CD14-positive monocyte (primary cell): Measurements from ENCODE around the gene RFNG. TPM values are rescaled to one million over a fixed set of nuclear protein-coding genes. Genes with fewer than 3 reads are reported as not detected.

ENCODE experiments used
- DNase-seq, 3 donors: peaks; one replicate each; pipeline ENCODE4 v3.0.0-alpha.2; 2011 to 2022
- H2AFZ ChIP-seq: 2 replicates; pipeline ENCODE4 v1.6.0; 2012; ENCODE audit warnings: mild to moderate bottlenecking, low read depth, low read length, inconsistent platforms; ENCODE audit not compliant: insufficient read depth, poor library complexity, severe bottlenecking
- H3K27ac ChIP-seq, 2 donors: 1 replicate in 1 of 2; 2 replicates in 1 of 2; pipeline ENCODE4 v1.5.1; 2012 to 2013; ENCODE audit warnings: low read length in 2 of 2, control low read depth in 1 of 2, inconsistent platforms in 1 of 2, low read depth in 1 of 2, mild to moderate bottlenecking in 1 of 2
- H3K27me3 ChIP-seq, 2 donors: one replicate each; pipeline versions ENCODE4 v1.6.0 to v1.6.1; 2011 to 2013; ENCODE audit warnings: low read length in 2 of 2; ENCODE audit not compliant: control insufficient read depth in 2 of 2, insufficient read depth in 2 of 2
- H3K36me3 ChIP-seq, 2 donors: replicated peaks in 1 of 2; 1 replicate in 1 of 2; 2 replicates in 1 of 2; pipeline versions ENCODE4 v1.5.1 to v1.6.1; 2012 to 2013; ENCODE audit warnings: low read length in 2 of 2, control low read depth in 1 of 2, inconsistent platforms in 1 of 2, mild to moderate bottlenecking in 1 of 2; ENCODE audit not compliant: insufficient read depth in 2 of 2, control insufficient read depth in 1 of 2
- H3K4me1 ChIP-seq, 2 donors: 1 replicate in 1 of 2; 2 replicates in 1 of 2; pipeline versions ENCODE4 v1.5.1 to v1.6.1; 2012 to 2013; ENCODE audit warnings: low read length in 2 of 2, control low read depth in 1 of 2, inconsistent platforms in 1 of 2, mild to moderate bottlenecking in 1 of 2, moderate library complexity in 1 of 2; ENCODE audit not compliant: insufficient read depth in 2 of 2, control insufficient read depth in 1 of 2
- H3K4me2 ChIP-seq: replicated peaks from 2 replicates; pipeline ENCODE3; 2012; ENCODE audit warnings: low read length, moderate library complexity, mild to moderate bottlenecking; ENCODE audit not compliant: poor library complexity, severe bottlenecking; ENCODE audit errors: extremely low read depth
- H3K4me3 ChIP-seq, 3 experiments: fragments of 200-600 bp in 1 of 3; sonication (generic) in 1 of 3; replicated peaks in 1 of 3; 1 replicate in 2 of 3; 2 replicates in 1 of 3; pipeline ENCODE4 v1.5.1; 2011 to 2013; ENCODE audit warnings: low read length in 3 of 3, mild to moderate bottlenecking in 3 of 3, control low read depth in 2 of 3, low read depth in 2 of 3, inconsistent platforms in 1 of 3, moderate library complexity in 1 of 3
- H3K79me2 ChIP-seq: 2 replicates; pipeline ENCODE4 v1.6.0; 2012; ENCODE audit warnings: mild to moderate bottlenecking, control low read depth, inconsistent platforms, low read length, moderate library complexity; ENCODE audit not compliant: insufficient read depth
- H3K9ac ChIP-seq: 2 replicates; pipeline ENCODE4 v1.6.0; 2017; ENCODE audit warnings: low read length, mild to moderate bottlenecking; ENCODE audit not compliant: insufficient read depth, poor library complexity, severe bottlenecking
- H3K9me3 ChIP-seq, 2 donors: replicated peaks in 1 of 2; 1 replicate in 1 of 2; 2 replicates in 1 of 2; pipeline versions ENCODE4 v1.5.1 to v1.6.1; 2012 to 2013; ENCODE audit warnings: low read length in 2 of 2, control low read depth in 1 of 2; ENCODE audit not compliant: control insufficient read depth in 1 of 2, insufficient read depth in 1 of 2
- H4K20me1 ChIP-seq: 2 replicates; pipeline ENCODE4 v1.6.0; 2012; ENCODE audit warnings: mild to moderate bottlenecking, low read length, control low read depth, moderate library complexity; ENCODE audit not compliant: insufficient read depth
- H3K27ac Mint-ChIP-seq, 7 donors: one replicate each; pipeline ENCODE4 v1.8.0; 2020; ENCODE audit warnings: mild to moderate bottlenecking in 7 of 7, mixed read lengths in 7 of 7, moderate library complexity in 6 of 7, inconsistent platforms in 2 of 7
- H3K27me3 Mint-ChIP-seq, 3 donors: one replicate each; pipeline ENCODE4 v1.8.0; 2021 to 2022; ENCODE audit warnings: low read depth in 3 of 3, mild to moderate bottlenecking in 3 of 3, mixed read lengths in 3 of 3, moderate library complexity in 3 of 3, inconsistent platforms in 1 of 3
- H3K36me3 Mint-ChIP-seq, 2 donors: one replicate each; pipeline ENCODE4 v1.8.0; 2020; ENCODE audit warnings: mixed read lengths in 2 of 2, inconsistent platforms in 1 of 2, mild to moderate bottlenecking in 1 of 2
- H3K4me1 Mint-ChIP-seq: one replicate; pipeline ENCODE4 v1.8.0; 2020; ENCODE audit warnings: mild to moderate bottlenecking, mixed read lengths
- H3K4me3 Mint-ChIP-seq, 2 donors: one replicate each; pipeline ENCODE4 v1.8.0; 2020; ENCODE audit warnings: mild to moderate bottlenecking in 2 of 2, mixed read lengths in 2 of 2, moderate library complexity in 1 of 2
- H3K9me3 Mint-ChIP-seq, 7 donors: one replicate each; pipeline ENCODE4 v1.8.0; 2020 to 2022; ENCODE audit warnings: mixed read lengths in 7 of 7, mild to moderate bottlenecking in 6 of 7, moderate library complexity in 6 of 7, inconsistent platforms in 2 of 7
- CTCF ChIP-seq: fragments of 200-600 bp; IDR thresholded peaks from one replicate; pipeline ENCODE4 v1.8.0; 2022; ENCODE audit warnings: antibody characterized with exemption, mild to moderate bottlenecking
- WGBS: methylation state at CpG from one replicate; pipeline ENCODE4 v1.1.5; 2013; ENCODE audit warnings: missing lambda C conversion rate; ENCODE audit not compliant: insufficient coverage; 5-methylcytosine and 5-hydroxymethylcytosine counted together
- intact Hi-C, 2 donors: fragments of 100-400 bp; cut with micrococcal nuclease; formaldehyde crosslinking; loops; one replicate each; pipeline versions ENCODE4 v1.15.0 to v1.15.1; 2023
- polyA plus RNA-seq, 3 donors: library from polyadenylated mRNA; depleted of rRNA in 1 of 3; unstranded in 2 of 3; stranded (reverse) in 1 of 3; fragments of 300-500 nt in 2 of 3; fragments of >200 nt in 1 of 3; fragmentation: Illumina TruSeq in 2 of 3; gene quantifications; 1 replicate in 2 of 3; 2 replicates in 1 of 3; pipeline ENCODE4 v1.2.3, GENCODE V29; 2012 to 2021

RFNG gene
- polyA plus RNA-seq, 3 donors = 1.5 to 32.4 (median 4.1) TPM

GRCh38 chr17:82098169-82098938, 46.7 kb upstream of the RFNG start, which contains the start of gene FASN:
Gene FASN (minus strand): TSS chr17:82098236. CDS start chr17:82096445, 1,791 bp downstream.
- WGBS = under 1% methylated on average over 105 of the region's 124 CpGs
- peak; percentile 87 to 92 (median 89) for DNase-seq
- peaks cover 11 to 13% of the 10 kb centered on the region in 2 donors for H3K36me3 ChIP-seq
- peak within 1 kb of the TSS; percentile 36 to 73 (median 43) for H3K4me3 ChIP-seq
- H3K9ac ChIP-seq = peak within 1 kb of the TSS; percentile 82
- peak within 1 kb of the TSS; percentile 73 to 82 for H3K27ac ChIP-seq
- H3K9me3 Mint-ChIP-seq = no peaks in the 10 kb centered on the region
- no peaks in the 10 kb centered on the region for H4K20me1 ChIP-seq
- peak within 1 kb of the TSS; percentile 81 for H2AFZ ChIP-seq
- H3K36me3 Mint-ChIP-seq = peaks cover 1 to 3% of the 10 kb centered on the region in 2 donors
- no peaks in the 10 kb centered on the region for H3K27me3 ChIP-seq
- peak within 1 kb of the TSS; percentile 64 to 65 for H3K4me3 Mint-ChIP-seq
- peak; percentile 57 for TF ChIP-seq CTCF
- H3K27me3 Mint-ChIP-seq = peaks cover 0 to 4% (median 0%) of the 10 kb centered on the region in 3 donors
- peak within 1 kb of the TSS; percentile 91 for H3K4me2 ChIP-seq
- H3K27ac Mint-ChIP-seq = peak within 1 kb of the TSS in 1 of 7 donors; percentile 66
- intact Hi-C loops = loop anchor here (1.0 to 10.0 kb wide), 3 partner anchors 33 to 64 kb away; partner anchors contain the start of genes DCXR (in 1 of the 2), DUS1L (in 1 of the 2), GPS1 (in 1 of the 2) and RAC3 (in 1 of the 2)
- H3K4me1 Mint-ChIP-seq = peaks cover 19% of the 10 kb centered on the region
- H3K79me2 ChIP-seq = peaks cover 6% of the 10 kb centered on the region
- H3K9me3 ChIP-seq = no peaks in the 10 kb centered on the region
- peaks cover 21 to 37% of the 10 kb centered on the region in 2 donors for H3K4me1 ChIP-seq

GRCh38 chr17:82097919-82098168, 46.2 kb upstream of the RFNG start:
- Mint-ChIP-seq H3K27me3 (peaks cover 0 to 4% (median 0%) of the 10 kb centered on the region in 3 donors), H3K36me3 (peaks cover 5 to 6% of the 10 kb centered on the region in 2 donors), H3K4me3 (peak overlapping the region; percentile 60 to 65), H3K27ac (no peak overlapping the region), H3K9me3 (no peaks in the 10 kb centered on the region), H3K4me1 (peaks cover 19% of the 10 kb centered on the region)
- intact Hi-C loops = loop anchor here (1.0 to 10.0 kb wide), 3 partner anchors 33 to 63 kb away; partner anchors contain the start of genes DCXR (in 1 of the 2), DUS1L (in 1 of the 2), GPS1 (in 1 of the 2) and RAC3 (in 1 of the 2)
- no peak for TF ChIP-seq CTCF
- Histone ChIP-seq H3K36me3 (peaks cover 16 to 18% of the 10 kb centered on the region in 2 donors), H3K27me3 (no peaks in the 10 kb centered on the region), H3K4me1 (peaks cover 21 to 37% of the 10 kb centered on the region in 2 donors), H4K20me1 (no peaks in the 10 kb centered on the region), H2AFZ (peak overlapping the region; percentile 81), H3K27ac (peak overlapping the region; percentile 32 to 48), H3K79me2 (peaks cover 6% of the 10 kb centered on the region), H3K9ac (peak overlapping the region; percentile 82), H3K9me3 (no peaks in the 10 kb centered on the region), H3K4me2 (peak overlapping the region; percentile 91), H3K4me3 (peak overlapping the region; percentile 36 to 73 (median 43))
- WGBS = under 1% methylated on average over 36 of the region's 36 CpGs
- no peak for DNase-seq
